Cardiac muscle cell (in vitro differentiated cells and primary cell): ENCODE results near the gene SEPTIN1. TPM values are rescaled to one million over a fixed set of nuclear protein-coding genes. Genes with fewer than 3 reads are reported as not detected.

Experiments
- DNase-seq, 2 donors: peaks; one replicate each; pipeline versions ENCODE4 v3.0.0 to v3.0.0-alpha.2; 2010 to 2017; ENCODE audit warnings: low read depth in 1 of 2, low spot score in 1 of 2
- H3K27ac ChIP-seq: fragments of 200-600 bp; sonication (generic); 2 replicates; pipeline ENCODE4 v1.5.1; 2016
- H3K27me3 ChIP-seq: fragments of 200-600 bp; sonication (generic); 2 replicates; pipeline ENCODE4 v1.6.0; 2016; ENCODE audit warnings: control low read depth
- H3K36me3 ChIP-seq: fragments of 200-600 bp; sonication (generic); 2 replicates; pipeline ENCODE4 v1.5.1; 2016; ENCODE audit warnings: control low read depth
- H3K4me1 ChIP-seq: fragments of 200-600 bp; sonication (generic); 2 replicates; pipeline ENCODE4 v1.8.1; 2017; ENCODE audit warnings: low read depth, mild to moderate bottlenecking, mixed run types
- H3K4me3 ChIP-seq: fragments of 200-600 bp; sonication (generic); 2 replicates; pipeline ENCODE4 v1.5.1; 2016; ENCODE audit warnings: mild to moderate bottlenecking
- H3K9me3 ChIP-seq: fragments of 200-600 bp; sonication (generic); 2 replicates; pipeline ENCODE4 v1.5.1; 2017; ENCODE audit warnings: low read depth, mild to moderate bottlenecking, control low read depth
- polyA plus RNA-seq: library from polyadenylated mRNA; unstranded; fragments of >200 nt; fragmentation: Nextera tagmentation; extraction: Ambion mirVana; gene quantifications from 2 replicates; pipeline ENCODE4 v1.2.1, GENCODE V29; 2016
- total RNA-seq: library from RNA; depleted of rRNA; stranded (reverse); fragments of >200 nt; gene quantifications from 2 replicates; pipeline ENCODE4 v1.2.3, GENCODE V29; 2016
- TF ChIP-seq, protein P1 (sequence below): IDR thresholded peaks from 2 replicates; pipeline ENCODE4 v1.5.1; 2012; ENCODE audit warnings: low read depth, mild to moderate bottlenecking, low read length

The SEPTIN1 gene
- total and polyA plus RNA-seq, 2 experiments from 2014 or later, result 0.95 to 11.9 TPM

DNA sequence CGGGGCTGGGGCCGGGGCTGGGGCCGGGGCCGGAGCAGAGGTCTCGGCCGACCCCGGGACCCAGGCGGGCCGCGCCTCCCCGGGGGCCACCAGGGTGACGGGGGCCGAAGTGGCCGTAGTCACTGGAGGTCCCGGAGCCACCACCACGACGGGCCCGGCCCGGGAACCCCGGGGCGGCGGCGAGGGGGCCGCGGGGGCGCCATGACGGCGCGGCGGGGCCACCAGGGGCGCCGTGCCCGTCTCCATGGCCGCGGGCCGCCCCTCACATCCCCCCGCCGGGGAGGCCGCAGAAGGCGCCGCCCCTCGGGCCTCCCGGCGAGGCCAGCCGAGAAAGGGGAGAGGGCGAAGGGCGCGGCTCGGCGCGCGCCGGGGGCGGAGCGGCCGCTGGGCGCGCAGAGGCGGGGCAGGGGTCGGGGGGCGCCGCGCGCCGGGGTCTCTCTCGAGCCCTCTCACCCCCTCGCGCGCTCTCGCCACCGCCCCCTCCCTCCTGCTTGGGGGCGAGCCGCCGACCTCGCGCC lies 12.4 kb downstream of the SEPTIN1 start:
- peaks cover 41% of the 10 kb centered on the region for H3K4me1 ChIP-seq
- no peaks in the 10 kb centered on the region for H3K27me3 ChIP-seq
- no peaks in the 10 kb centered on the region for H3K36me3 ChIP-seq
- peak overlapping the region; percentile 91 for H3K4me3 ChIP-seq
- no peaks in the 10 kb centered on the region for H3K9me3 ChIP-seq
- TF ChIP-seq, protein P1, sequence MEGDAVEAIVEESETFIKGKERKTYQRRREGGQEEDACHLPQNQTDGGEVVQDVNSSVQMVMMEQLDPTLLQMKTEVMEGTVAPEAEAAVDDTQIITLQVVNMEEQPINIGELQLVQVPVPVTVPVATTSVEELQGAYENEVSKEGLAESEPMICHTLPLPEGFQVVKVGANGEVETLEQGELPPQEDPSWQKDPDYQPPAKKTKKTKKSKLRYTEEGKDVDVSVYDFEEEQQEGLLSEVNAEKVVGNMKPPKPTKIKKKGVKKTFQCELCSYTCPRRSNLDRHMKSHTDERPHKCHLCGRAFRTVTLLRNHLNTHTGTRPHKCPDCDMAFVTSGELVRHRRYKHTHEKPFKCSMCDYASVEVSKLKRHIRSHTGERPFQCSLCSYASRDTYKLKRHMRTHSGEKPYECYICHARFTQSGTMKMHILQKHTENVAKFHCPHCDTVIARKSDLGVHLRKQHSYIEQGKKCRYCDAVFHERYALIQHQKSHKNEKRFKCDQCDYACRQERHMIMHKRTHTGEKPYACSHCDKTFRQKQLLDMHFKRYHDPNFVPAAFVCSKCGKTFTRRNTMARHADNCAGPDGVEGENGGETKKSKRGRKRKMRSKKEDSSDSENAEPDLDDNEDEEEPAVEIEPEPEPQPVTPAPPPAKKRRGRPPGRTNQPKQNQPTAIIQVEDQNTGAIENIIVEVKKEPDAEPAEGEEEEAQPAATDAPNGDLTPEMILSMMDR, result no peak
- H3K27ac ChIP-seq, result peak overlapping the region; percentile 89
- no peak for DNase-seq

DNA sequence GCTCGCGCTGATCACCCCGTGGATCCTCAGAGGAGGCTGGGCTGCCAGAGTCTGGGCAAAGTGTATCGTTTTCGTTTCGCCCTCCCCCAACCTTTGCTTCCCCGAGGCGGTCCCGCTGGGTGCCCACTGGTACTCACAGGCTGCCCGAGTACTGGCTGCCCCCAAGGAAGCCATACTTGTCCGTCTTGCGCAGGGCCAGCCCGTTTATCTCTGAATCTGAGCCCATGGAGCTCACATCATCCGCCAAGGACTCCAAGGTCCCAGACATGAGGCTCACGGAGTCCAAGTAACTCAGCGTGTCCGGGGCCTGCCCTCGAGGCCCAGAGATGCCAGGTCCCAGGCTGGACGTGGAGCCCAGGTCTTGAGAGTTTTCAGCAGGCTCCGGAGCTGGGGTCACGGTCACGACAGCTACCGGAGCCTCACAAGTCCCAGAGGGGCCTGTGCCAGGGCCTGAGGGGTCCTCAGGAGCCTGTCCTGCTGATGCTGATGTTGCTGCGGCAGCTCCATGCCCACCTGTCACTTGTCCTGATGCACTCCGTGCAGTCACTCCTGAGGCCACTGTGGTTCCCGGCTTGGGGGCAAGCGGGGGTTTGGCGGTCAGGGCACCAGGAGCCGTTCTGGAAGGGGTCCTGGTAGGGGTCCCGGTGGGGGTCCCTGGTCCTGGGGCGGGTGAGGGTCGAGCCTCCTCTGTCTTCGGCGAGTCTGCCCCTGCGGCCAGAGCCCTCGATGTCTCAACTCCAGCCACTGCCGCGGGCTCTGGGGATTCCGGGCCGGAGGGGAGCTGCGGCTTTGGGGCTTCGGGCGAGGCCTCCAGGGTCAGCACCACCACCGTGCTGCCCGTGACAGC lies 13.0 kb downstream of the SEPTIN1 start:
- Histone ChIP-seq H3K27ac (peak overlapping the region; percentile 89), H3K27me3 (no peaks in the 10 kb centered on the region), H3K9me3 (no peaks in the 10 kb centered on the region), H3K4me1 (peaks cover 41% of the 10 kb centered on the region), H3K4me3 (peak overlapping the region; percentile 91), H3K36me3 (no peaks in the 10 kb centered on the region)
- TF ChIP-seq, protein P1, result no peak
- peak in 1 of 2 donors; percentile 47 for DNase-seq

DNA sequence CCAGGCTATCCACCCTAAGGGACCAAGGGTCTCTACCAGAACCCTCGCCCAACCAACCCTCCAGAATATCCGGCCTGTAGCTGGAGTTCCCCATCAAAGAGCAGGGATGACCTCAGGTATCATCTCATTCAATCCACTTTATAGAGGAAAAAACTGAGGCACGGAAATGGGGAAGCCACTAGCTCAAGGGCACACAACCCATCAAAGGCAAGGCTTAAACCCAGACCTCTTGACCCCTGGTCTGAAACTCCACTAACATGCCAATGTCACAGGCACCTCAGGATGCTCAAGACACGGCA lies 13.6 kb downstream of the SEPTIN1 start:
- DNase-seq, result no peak
- Histone ChIP-seq H3K27ac (peak overlapping the region; percentile 89), H3K4me1 (peaks cover 41% of the 10 kb centered on the region), H3K4me3 (peak overlapping the region; percentile 91), H3K9me3 (no peaks in the 10 kb centered on the region), H3K36me3 (no peaks in the 10 kb centered on the region), H3K27me3 (no peaks in the 10 kb centered on the region)
- TF ChIP-seq, protein P1, result no peak

DNA sequence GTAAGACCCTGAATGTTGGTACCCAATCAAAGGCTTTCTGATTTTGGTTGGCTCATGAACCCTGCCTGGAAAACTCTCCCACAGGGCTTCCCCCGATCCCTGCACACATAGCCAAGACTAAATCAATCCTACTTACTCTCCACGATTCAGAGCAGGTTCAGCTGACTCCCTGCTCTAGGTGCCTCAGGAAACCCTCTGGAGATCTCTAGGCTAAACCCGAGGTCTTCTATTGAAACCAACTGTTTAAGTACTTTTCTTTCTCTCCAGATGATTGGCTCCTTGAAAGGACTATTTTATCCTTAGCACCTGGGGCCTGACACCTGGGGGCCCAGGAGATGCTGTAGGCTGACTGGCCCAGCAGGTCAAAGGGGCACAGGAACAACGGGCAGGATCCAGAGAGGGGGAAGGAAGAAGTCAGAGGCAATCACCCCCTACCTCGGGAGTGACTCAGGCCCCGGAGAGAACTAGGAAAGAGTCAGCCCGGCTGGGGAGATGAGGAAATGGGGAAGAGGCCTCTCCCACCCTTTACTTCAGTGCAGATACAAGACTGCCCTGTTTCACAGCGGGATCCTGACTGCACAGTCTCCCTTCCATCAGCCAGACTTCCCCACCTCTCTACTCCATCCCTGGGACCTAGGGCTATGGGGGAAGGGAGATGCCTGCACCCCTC lies 14.1 kb downstream of the SEPTIN1 start:
- H3K4me1 ChIP-seq, result peaks cover 41% of the 10 kb centered on the region
- no peaks in the 10 kb centered on the region for H3K36me3 ChIP-seq
- peak overlapping the region; percentile 89 for H3K27ac ChIP-seq
- TF ChIP-seq, protein P1, result no peak
- no peaks in the 10 kb centered on the region for H3K27me3 ChIP-seq
- no peaks in the 10 kb centered on the region for H3K9me3 ChIP-seq
- peak overlapping the region; percentile 91 for H3K4me3 ChIP-seq
- peak in 1 of 2 donors; percentile 62 for DNase-seq

DNA sequence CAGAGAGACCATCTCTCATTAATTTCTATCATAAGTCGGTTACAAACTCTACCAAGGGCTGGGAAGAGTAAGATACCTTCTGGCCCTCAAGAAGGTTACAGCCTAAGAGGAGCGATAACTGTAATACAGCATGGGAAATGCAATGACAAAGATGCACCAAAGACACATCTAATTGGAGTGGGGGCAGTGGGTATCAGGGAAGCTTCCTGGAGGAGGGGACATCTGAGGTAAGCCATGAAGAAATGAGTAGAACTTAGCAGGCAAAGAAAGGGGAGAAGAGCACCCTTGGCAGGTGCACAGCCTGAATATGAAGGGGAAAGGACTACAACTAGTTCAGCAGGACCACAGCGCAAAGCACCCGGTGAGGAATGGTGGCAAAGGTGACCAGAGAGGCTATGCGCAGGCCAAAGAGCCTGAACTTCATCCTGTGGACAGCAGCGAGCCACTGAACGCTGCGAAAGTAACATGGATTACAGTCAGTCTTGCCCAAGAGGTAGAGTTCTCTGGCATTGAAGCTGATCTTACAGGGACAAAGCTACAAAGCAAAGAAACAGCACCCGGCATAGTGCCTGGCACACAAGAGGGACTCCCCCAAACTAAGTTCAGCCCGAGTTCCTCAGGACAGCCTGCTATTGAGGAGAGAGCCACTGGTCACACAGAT lies 14.9 kb downstream of the SEPTIN1 start:
- no peak overlapping the region for H3K27ac ChIP-seq
- TF ChIP-seq, protein P1, result no peak
- H3K4me1 ChIP-seq, result peaks cover 37% of the 10 kb centered on the region
- no peaks in the 10 kb centered on the region for H3K36me3 ChIP-seq
- H3K4me3 ChIP-seq, result peak overlapping the region; percentile 91
- no peaks in the 10 kb centered on the region for H3K27me3 ChIP-seq
- H3K9me3 ChIP-seq, result no peaks in the 10 kb centered on the region
- DNase-seq, result no peak
